NCI-H2029 treated with DMSO at 0.1 percent for 48 hours (cell line): ENCODE results near the gene RAB3IP.

Source experiments
- DNase-seq: peaks from one replicate; lab custom pipeline; 2025; lab: John Stamatoyannopoulos, UW

The RAB3IP gene

GRCh38 chr12:69738351-69739286, at the start of gene RAB3IP:
Gene RAB3IP, plus strand, starts transcription at chr12:69738860. Its CDS starts 16,549 bp downstream, at chr12:69755409.
- peak; percentile 41 for DNase-seq

- no peak for DNase-seq
Observed at GRCh38 chr12:69689638-69690037, 49.0 kb upstream of the RAB3IP start.

GRCh38 chr12:69694123-69694522, 44.5 kb upstream of the RAB3IP start:
- no peak for DNase-seq

- no peak for DNase-seq
Observed at GRCh38 chr12:69698054-69698453, 40.6 kb upstream of the RAB3IP start.

- DNase-seq, result peak; percentile 94
Observed at GRCh38 chr12:69698769-69699540, 39.7 kb upstream of the RAB3IP start, which contains the start of gene BEST3. Gene BEST3, minus strand, starts transcription at chr12:69699303. Its CDS starts 1,505 bp downstream, at chr12:69697798.

- peak; percentile 52 for DNase-seq
Observed at GRCh38 chr12:69701826-69702225, 36.8 kb upstream of the RAB3IP start.

GRCh38 chr12:69703146-69703642, 35.5 kb upstream of the RAB3IP start:
- no peak for DNase-seq

GRCh38 chr12:69704357-69704756, 34.3 kb upstream of the RAB3IP start:
- no peak for DNase-seq

GRCh38 chr12:69708649-69709048, 30.0 kb upstream of the RAB3IP start:
- no peak for DNase-seq

- DNase-seq, result no peak
Observed at GRCh38 chr12:69712826-69713225, 25.8 kb upstream of the RAB3IP start.

GRCh38 chr12:69714542-69714941, 24.1 kb upstream of the RAB3IP start:
- no peak for DNase-seq

GRCh38 chr12:69719336-69720316, 19.0 kb upstream of the RAB3IP start:
- no peak for DNase-seq

GRCh38 chr12:69720750-69721149, 17.9 kb upstream of the RAB3IP start:
- no peak for DNase-seq

GRCh38 chr12:69726922-69727321, 11.7 kb upstream of the RAB3IP start:
- no peak for DNase-seq

GRCh38 chr12:69732088-69732487, 6.6 kb upstream of the RAB3IP start:
- no peak for DNase-seq

GRCh38 chr12:69733638-69734037, 5.0 kb upstream of the RAB3IP start:
- DNase-seq, result no peak

GRCh38 chr12:69739287-69740191, 879 bp downstream of the RAB3IP start:
- DNase-seq, result peak; percentile 24

- no peak for DNase-seq
Observed at GRCh38 chr12:69744109-69744508, 5.4 kb downstream of the RAB3IP start.

GRCh38 chr12:69751476-69751875, 12.8 kb downstream of the RAB3IP start:
- no peak for DNase-seq

- no peak for DNase-seq
Observed at GRCh38 chr12:69755302-69755701, 16.6 kb downstream of the RAB3IP start.
